Astrocyte (in vitro differentiated cells and primary cell): ENCODE measurements around the gene CWC27. TPM values are rescaled to one million over a fixed set of nuclear protein-coding genes. Genes with fewer than 3 reads are reported as not detected.

ENCODE experiments used
- DNase-seq: peaks from one replicate; pipeline ENCODE4 v3.0.0-alpha.2; 2010; ENCODE audit warnings: low read depth
- FAIRE-seq: peaks from 2 replicates; lab custom pipeline; 2011; peaks lifted over from hg19 to GRCh38; lab: Jason Lieb, UNC
- H2AFZ ChIP-seq: 2 replicates; pipeline ENCODE4 v1.6.0; 2012; ENCODE audit warnings: low read depth, low read length, inconsistent platforms
- H3K27ac ChIP-seq: 2 replicates; pipeline ENCODE4 v1.5.1; 2011; ENCODE audit warnings: low read depth, low read length, inconsistent platforms
- H3K27me3 ChIP-seq: 2 replicates; pipeline ENCODE4 v1.6.0; 2011; ENCODE audit warnings: low read length, inconsistent platforms; ENCODE audit not compliant: insufficient read depth
- H3K36me3 ChIP-seq: 2 replicates; pipeline ENCODE4 v1.5.1; 2011; ENCODE audit warnings: low read length, inconsistent platforms; ENCODE audit not compliant: insufficient read depth
- H3K4me1 ChIP-seq: 2 replicates; pipeline ENCODE4 v1.5.1; 2011; ENCODE audit warnings: low read length, inconsistent platforms; ENCODE audit not compliant: insufficient read depth
- H3K4me2 ChIP-seq: 2 replicates; pipeline ENCODE4 v1.6.0; 2012; ENCODE audit warnings: low read length, inconsistent platforms
- H3K4me3 ChIP-seq: 2 replicates; pipeline ENCODE4 v1.5.1; 2011; ENCODE audit warnings: low read depth, mild to moderate bottlenecking, low read length, inconsistent platforms; ENCODE audit not compliant: insufficient read depth
- H3K79me2 ChIP-seq: 2 replicates; pipeline ENCODE4 v1.6.0; 2012; ENCODE audit warnings: mild to moderate bottlenecking, low read length, inconsistent platforms; ENCODE audit not compliant: insufficient read depth
- H3K9ac ChIP-seq: 2 replicates; pipeline ENCODE4 v1.6.0; 2012; ENCODE audit warnings: mild to moderate bottlenecking, low read length, inconsistent platforms
- H3K9me3 ChIP-seq: 2 replicates; pipeline ENCODE4 v1.5.1; 2012; ENCODE audit warnings: low read depth, mild to moderate bottlenecking, low read length, inconsistent platforms; ENCODE audit not compliant: insufficient read depth
- H4K20me1 ChIP-seq: 2 replicates; pipeline ENCODE4 v1.6.0; 2012; ENCODE audit warnings: low read length, inconsistent platforms; ENCODE audit not compliant: insufficient read depth
- H3K27ac Mint-ChIP-seq: one replicate; pipeline ENCODE4 v1.8.0; 2021; ENCODE audit warnings: mild to moderate bottlenecking, mixed read lengths; ENCODE audit not compliant: unreplicated experiment
- H3K27me3 Mint-ChIP-seq: one replicate; pipeline ENCODE4 v1.8.0; 2021; ENCODE audit warnings: low read depth, mixed read lengths; ENCODE audit not compliant: unreplicated experiment
- H3K36me3 Mint-ChIP-seq: one replicate; pipeline ENCODE4 v1.8.0; 2021; ENCODE audit warnings: low read depth, mixed read lengths; ENCODE audit not compliant: unreplicated experiment
- H3K4me1 Mint-ChIP-seq: one replicate; pipeline ENCODE4 v1.8.0; 2021; ENCODE audit warnings: low read depth, mixed read lengths; ENCODE audit not compliant: unreplicated experiment
- H3K4me3 Mint-ChIP-seq: one replicate; pipeline ENCODE4 v1.8.0; 2021; ENCODE audit warnings: mild to moderate bottlenecking, moderate library complexity, mixed read lengths; ENCODE audit not compliant: unreplicated experiment
- H3K9me3 Mint-ChIP-seq: one replicate; pipeline ENCODE4 v1.8.0; 2021; ENCODE audit warnings: mild to moderate bottlenecking, mixed read lengths; ENCODE audit not compliant: unreplicated experiment
- EZH2 ChIP-seq: IDR thresholded peaks from 2 replicates; pipeline ENCODE4 v1.6.1; 2012; ENCODE audit warnings: mild to moderate bottlenecking, low read length, inconsistent platforms; ENCODE audit not compliant: insufficient read depth
- total RNA-seq: library from RNA; stranded (reverse); gene quantifications from 2 replicates; pipeline ENCODE4 v1.2.1, GENCODE V29; 2021
- TF ChIP-seq, protein P1 (sequence below): IDR thresholded peaks from 2 replicates; pipeline ENCODE4 v1.5.1; 2011; ENCODE audit warnings: low read depth, mild to moderate bottlenecking, inconsistent platforms, low read length, moderate library complexity; ENCODE audit not compliant: insufficient read depth

CWC27 gene
- total RNA-seq, 1 donor from 2014 or later: 25.7 TPM

DNA sequence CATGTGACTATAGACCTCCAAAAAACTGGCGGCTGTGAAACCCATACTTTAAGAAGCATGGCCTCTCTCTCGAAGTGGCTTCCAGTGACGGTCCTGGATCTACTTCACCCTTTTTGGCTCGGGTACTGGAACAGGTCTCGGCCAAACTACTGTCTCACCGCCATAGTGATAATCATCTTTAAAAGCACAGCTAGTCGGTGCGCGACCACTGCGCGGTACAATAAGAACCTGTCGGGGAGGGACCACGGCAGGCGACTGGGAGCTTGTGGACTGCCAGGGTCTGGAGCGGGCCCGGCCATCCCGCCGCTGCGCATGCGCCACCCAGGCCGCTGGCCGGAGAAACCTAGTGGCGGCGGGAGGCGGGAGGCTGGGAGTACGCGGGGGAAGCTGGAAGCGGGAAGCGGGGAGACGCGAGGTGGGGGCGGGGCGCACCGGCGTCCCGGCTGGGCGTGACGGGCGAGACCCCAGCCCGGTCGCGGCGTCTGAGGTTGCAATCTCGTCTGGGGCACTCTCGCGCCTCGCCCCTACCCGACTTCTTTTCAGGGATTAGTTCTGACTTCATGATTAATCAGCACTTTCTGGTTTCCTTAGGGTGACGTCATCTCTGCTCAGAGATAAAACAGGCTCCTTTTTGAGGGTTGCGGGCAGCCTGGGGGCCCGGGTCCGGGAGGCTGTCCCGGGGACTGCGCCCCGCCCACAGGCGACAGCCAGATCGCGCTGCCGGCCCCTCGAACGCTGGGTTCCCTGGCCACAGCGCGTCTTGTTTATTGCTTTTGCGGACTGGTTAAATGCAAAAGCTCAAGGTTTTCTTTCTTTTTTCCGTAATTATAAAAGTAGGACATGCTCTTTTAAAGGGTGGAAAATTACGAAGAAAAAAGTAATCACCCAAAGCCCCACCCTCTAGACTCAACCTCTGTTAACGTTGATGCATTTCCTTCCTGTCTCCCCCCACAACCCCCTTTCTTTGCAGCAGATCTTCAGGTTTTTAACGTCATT, 266.8 kb downstream of the CWC27 start:
- peaks cover 2% of the 10 kb centered on the region for H3K36me3 Mint-ChIP-seq
- Histone ChIP-seq H3K9ac (peak overlapping the region; percentile 85), H3K4me3 (peak overlapping the region; percentile 49), H4K20me1 (no peaks in the 10 kb centered on the region), H3K27me3 (no peaks in the 10 kb centered on the region), H3K4me1 (peaks cover 6% of the 10 kb centered on the region), H3K9me3 (peaks cover 3% of the 10 kb centered on the region), H3K36me3 (no peaks in the 10 kb centered on the region), H3K79me2 (no peaks in the 10 kb centered on the region), H2AFZ (peak overlapping the region; percentile 90), H3K4me2 (peak overlapping the region; percentile 73), H3K27ac (peak overlapping the region; percentile 97)
- H3K4me1 Mint-ChIP-seq: peaks cover 30% of the 10 kb centered on the region
- peak; percentile 91 for DNase-seq
- H3K27ac Mint-ChIP-seq: peak overlapping the region; percentile 96
- no peaks in the 10 kb centered on the region for H3K27me3 Mint-ChIP-seq
- TF ChIP-seq EZH2: no peak
- TF ChIP-seq, protein P1, sequence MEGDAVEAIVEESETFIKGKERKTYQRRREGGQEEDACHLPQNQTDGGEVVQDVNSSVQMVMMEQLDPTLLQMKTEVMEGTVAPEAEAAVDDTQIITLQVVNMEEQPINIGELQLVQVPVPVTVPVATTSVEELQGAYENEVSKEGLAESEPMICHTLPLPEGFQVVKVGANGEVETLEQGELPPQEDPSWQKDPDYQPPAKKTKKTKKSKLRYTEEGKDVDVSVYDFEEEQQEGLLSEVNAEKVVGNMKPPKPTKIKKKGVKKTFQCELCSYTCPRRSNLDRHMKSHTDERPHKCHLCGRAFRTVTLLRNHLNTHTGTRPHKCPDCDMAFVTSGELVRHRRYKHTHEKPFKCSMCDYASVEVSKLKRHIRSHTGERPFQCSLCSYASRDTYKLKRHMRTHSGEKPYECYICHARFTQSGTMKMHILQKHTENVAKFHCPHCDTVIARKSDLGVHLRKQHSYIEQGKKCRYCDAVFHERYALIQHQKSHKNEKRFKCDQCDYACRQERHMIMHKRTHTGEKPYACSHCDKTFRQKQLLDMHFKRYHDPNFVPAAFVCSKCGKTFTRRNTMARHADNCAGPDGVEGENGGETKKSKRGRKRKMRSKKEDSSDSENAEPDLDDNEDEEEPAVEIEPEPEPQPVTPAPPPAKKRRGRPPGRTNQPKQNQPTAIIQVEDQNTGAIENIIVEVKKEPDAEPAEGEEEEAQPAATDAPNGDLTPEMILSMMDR: no peak
- FAIRE-seq: no peak
- peak overlapping the region; percentile 68 for H3K4me3 Mint-ChIP-seq
- H3K9me3 Mint-ChIP-seq: peaks cover 2% of the 10 kb centered on the region

DNA sequence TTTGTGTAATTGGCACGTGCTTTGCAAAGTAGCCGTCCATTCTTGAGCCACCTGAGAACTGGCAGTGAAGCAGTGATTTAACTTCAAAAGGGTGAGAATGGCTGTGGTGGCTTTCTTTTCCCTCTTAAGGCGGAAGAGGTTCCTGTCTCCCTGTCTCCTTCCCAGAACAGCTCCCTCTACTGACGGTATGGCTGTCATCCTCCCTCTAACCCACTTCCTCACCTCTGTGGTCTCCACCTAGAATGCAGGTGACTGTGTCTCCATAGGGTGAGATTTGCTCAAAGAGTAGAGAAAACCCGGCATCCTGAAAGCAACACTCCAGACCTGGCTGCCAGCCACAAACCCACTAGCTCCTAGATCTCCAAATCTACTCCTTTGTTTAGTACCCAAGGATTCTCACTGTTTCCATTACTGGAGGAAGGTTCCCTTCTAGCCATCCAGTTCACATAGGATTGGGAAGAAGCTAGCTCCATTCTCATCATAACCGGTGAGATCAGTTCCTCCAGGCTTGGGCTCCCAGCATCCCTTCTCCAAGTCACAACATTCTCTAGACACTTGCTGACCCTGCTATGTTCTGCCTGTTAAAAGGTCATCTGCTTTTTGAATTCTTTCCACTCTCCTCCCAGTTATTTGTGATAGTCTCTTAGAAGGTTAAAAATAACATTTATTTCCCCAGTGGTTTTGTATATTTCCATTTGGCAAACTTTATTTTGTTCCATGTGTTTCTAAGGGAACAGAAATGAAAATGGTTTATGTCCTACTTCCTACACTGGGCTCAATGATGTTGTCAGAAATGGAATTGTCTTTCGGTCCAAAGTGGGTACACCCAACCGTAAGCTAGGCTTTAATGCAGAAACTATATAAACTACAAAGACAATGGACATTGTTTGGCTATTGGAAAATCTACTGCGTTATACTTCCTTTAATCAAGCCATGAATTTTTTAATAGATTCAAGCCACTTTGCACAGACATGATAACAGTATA, 269.4 kb downstream of the CWC27 start:
- DNase-seq: no peak
- Histone ChIP-seq H3K27me3 (no peaks in the 10 kb centered on the region), H3K36me3 (no peaks in the 10 kb centered on the region), H3K4me2 (no peak overlapping the region), H3K4me3 (no peak overlapping the region), H2AFZ (no peak overlapping the region), H3K79me2 (no peaks in the 10 kb centered on the region), H3K9me3 (no peaks in the 10 kb centered on the region), H3K9ac (no peak overlapping the region), H3K4me1 (peaks cover 20% of the 10 kb centered on the region), H4K20me1 (no peaks in the 10 kb centered on the region), H3K27ac (peak overlapping the region; percentile 97)
- no peak for FAIRE-seq
- H3K9me3 Mint-ChIP-seq: no peaks in the 10 kb centered on the region
- peaks cover 51% of the 10 kb centered on the region for H3K4me1 Mint-ChIP-seq
- no peak for TF ChIP-seq EZH2
- TF ChIP-seq, protein P1: peak; percentile 10
- H3K27ac Mint-ChIP-seq: peak overlapping the region; percentile 96
- H3K36me3 Mint-ChIP-seq: no peaks in the 10 kb centered on the region
- H3K27me3 Mint-ChIP-seq: no peaks in the 10 kb centered on the region
- peak overlapping the region; percentile 15 for H3K4me3 Mint-ChIP-seq
